Right lobe of liver (tissue), 4 donors: Measurements from ENCODE around the gene CD300E.

ENCODE experiments used
- POLR2A ChIP-seq: fragments of 450-650 bp; IDR thresholded peaks from one replicate; pipeline ENCODE4 v1.6.1; 2017; ENCODE audit warnings: antibody characterized with exemption, mild to moderate bottlenecking
- TF ChIP-seq, protein P1 (sequence below), 4 donors: fragments of 200-600 bp in 3 of 4; fragments of 450-650 bp in 1 of 4; IDR thresholded peaks; one replicate each; pipeline versions ENCODE4 v1.5.1 to v1.8.0; 2016 to 2022; ENCODE audit warnings: antibody characterized with exemption in 4 of 4, mild to moderate bottlenecking in 2 of 4
- donor health status: DM: no; HTN: no; CAD: no.
- donor health status: DM: no; HTN: no; CAD: no.
- donor health status: DM: no; HTN: yes; CAD: no.

DNA sequence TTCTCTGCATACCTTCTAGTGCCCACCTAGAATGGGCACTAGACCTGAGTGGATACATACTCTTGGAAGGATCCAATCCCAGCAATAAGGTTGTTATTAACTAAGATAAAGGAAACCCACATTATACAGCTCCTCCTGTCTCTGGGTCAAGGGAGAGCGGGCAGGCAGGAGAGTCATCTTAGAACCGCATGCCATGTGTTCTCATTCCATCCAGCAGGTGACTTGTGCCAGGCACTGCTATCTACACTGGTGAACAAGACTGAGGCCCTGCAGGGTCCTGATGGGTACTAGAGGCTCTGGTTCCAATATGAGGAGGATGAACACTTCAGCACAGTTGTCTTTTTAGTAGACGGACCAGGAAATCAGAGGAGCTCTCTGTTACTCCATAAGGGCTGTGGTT is 50.4 kb downstream of the CD300E start:
- no peak for TF ChIP-seq POLR2A
- TF ChIP-seq, protein P1, sequence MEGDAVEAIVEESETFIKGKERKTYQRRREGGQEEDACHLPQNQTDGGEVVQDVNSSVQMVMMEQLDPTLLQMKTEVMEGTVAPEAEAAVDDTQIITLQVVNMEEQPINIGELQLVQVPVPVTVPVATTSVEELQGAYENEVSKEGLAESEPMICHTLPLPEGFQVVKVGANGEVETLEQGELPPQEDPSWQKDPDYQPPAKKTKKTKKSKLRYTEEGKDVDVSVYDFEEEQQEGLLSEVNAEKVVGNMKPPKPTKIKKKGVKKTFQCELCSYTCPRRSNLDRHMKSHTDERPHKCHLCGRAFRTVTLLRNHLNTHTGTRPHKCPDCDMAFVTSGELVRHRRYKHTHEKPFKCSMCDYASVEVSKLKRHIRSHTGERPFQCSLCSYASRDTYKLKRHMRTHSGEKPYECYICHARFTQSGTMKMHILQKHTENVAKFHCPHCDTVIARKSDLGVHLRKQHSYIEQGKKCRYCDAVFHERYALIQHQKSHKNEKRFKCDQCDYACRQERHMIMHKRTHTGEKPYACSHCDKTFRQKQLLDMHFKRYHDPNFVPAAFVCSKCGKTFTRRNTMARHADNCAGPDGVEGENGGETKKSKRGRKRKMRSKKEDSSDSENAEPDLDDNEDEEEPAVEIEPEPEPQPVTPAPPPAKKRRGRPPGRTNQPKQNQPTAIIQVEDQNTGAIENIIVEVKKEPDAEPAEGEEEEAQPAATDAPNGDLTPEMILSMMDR (IDR thresholded peaks at IDR 0.05), result no peak
